SK-N-SH treated with all-trans-retinoic acid at 6 μM for 48 hours (cell line): Measurements from ENCODE around the gene MOV10L1.
"Not testable (repeated sequence)": the region's sequence is repeated elsewhere in the genome, so short reads cannot be mapped to it uniquely, and the experiment has no call there.

Experiments used
- ATAC-seq: fragments of 200-7000 bp; cut with Tn5 transposase; 3 replicates; pipeline ENCODE4 v1.9.1; 2020; ENCODE audit warnings: mild to moderate bottlenecking, moderate library complexity
- ARNTL ChIP-seq: fragments of 450-650 bp; formaldehyde crosslinking; IDR thresholded peaks from 2 replicates; pipeline ENCODE4 v1.5.0; 2020; ENCODE audit warnings: low read depth, mild to moderate bottlenecking, moderate library complexity, borderline replicate concordance
- BACH2 ChIP-seq: fragments of 250-450 bp; sonication (Bioruptor Pico); IDR thresholded peaks from 2 replicates; pipeline ENCODE4 v1.9.0; 2021; ENCODE audit warnings: mild to moderate bottlenecking, borderline replicate concordance
- ESRRG ChIP-seq: fragments of 250-450 bp; sonication (Bioruptor Pico); IDR thresholded peaks from 2 replicates; pipeline ENCODE4 v1.6.1; 2021; ENCODE audit warnings: mild to moderate bottlenecking
- ISL1 ChIP-seq: fragments of 250-450 bp; sonication (Bioruptor Pico); IDR thresholded peaks from 2 replicates; pipeline ENCODE4 v2.1.2; 2022; ENCODE audit warnings: mild to moderate bottlenecking, moderate library complexity
- OSR1 ChIP-seq: fragments of 250-450 bp; sonication (Bioruptor Pico); IDR thresholded peaks from 2 replicates; pipeline ENCODE4 v1.8.0; 2022; ENCODE audit warnings: moderate library complexity, mild to moderate bottlenecking, inconsistent platforms
- RARB ChIP-seq: fragments of 250-450 bp; sonication (Bioruptor Pico); IDR thresholded peaks from 2 replicates; pipeline ENCODE4 v1.8.0; 2021; ENCODE audit warnings: mild to moderate bottlenecking, moderate library complexity
- TCF4 ChIP-seq: fragments of 250-450 bp; sonication (Bioruptor Pico); IDR thresholded peaks from 2 replicates; pipeline ENCODE4 v1.8.0; 2021; ENCODE audit warnings: mild to moderate bottlenecking, moderate library complexity, borderline replicate concordance
- TOX ChIP-seq: fragments of 250-450 bp; sonication (Bioruptor Pico); IDR thresholded peaks from 2 replicates; pipeline ENCODE4 v1.8.0; 2021; ENCODE audit warnings: mild to moderate bottlenecking, moderate library complexity, borderline replicate concordance
- ZC3H10 ChIP-seq: fragments of 250-450 bp; sonication (Bioruptor Pico); IDR thresholded peaks from 2 replicates; pipeline ENCODE4 v1.5.1; 2021; ENCODE audit warnings: mild to moderate bottlenecking, moderate library complexity
- ZFP3 ChIP-seq: fragments of 250-450 bp; sonication (Bioruptor Pico); IDR thresholded peaks from 2 replicates; pipeline ENCODE4 v1.5.0; 2020; ENCODE audit warnings: mild to moderate bottlenecking, moderate library complexity
- ZFP30 ChIP-seq: fragments of 450-650 bp; formaldehyde crosslinking; IDR thresholded peaks from 2 replicates; pipeline ENCODE4 v1.5.0; 2022; ENCODE audit warnings: mild to moderate bottlenecking, moderate library complexity
- ZNF565 ChIP-seq: fragments of 450-650 bp; formaldehyde crosslinking; conservative IDR thresholded peaks from 2 replicates; pipeline ENCODE4 v1.5.0; 2020; ENCODE audit warnings: low read depth, mild to moderate bottlenecking, moderate library complexity
- ZNF70 ChIP-seq: fragments of 450-650 bp; formaldehyde crosslinking; IDR thresholded peaks from 2 replicates; pipeline ENCODE4 v1.5.0; 2020; ENCODE audit warnings: mild to moderate bottlenecking, moderate library complexity
- TF ChIP-seq, protein P1 (sequence below): fragments of 250-450 bp; sonication (Bioruptor Pico); IDR thresholded peaks from 2 replicates; pipeline ENCODE4 v1.5.1; 2021; ENCODE audit warnings: mild to moderate bottlenecking, moderate library complexity
- TF ChIP-seq, protein P2 (sequence below): fragments of 250-450 bp; sonication (Bioruptor Pico); IDR thresholded peaks from 2 replicates; pipeline ENCODE4 v1.8.0; 2021; ENCODE audit warnings: low read depth, mild to moderate bottlenecking, moderate library complexity, borderline replicate concordance
- TF ChIP-seq, protein P3 (sequence below): fragments of 250-450 bp; sonication (Bioruptor Pico); IDR thresholded peaks from 2 replicates; pipeline ENCODE4 v1.5.0; 2020; ENCODE audit warnings: mild to moderate bottlenecking, moderate library complexity

MOV10L1 gene

DNA sequence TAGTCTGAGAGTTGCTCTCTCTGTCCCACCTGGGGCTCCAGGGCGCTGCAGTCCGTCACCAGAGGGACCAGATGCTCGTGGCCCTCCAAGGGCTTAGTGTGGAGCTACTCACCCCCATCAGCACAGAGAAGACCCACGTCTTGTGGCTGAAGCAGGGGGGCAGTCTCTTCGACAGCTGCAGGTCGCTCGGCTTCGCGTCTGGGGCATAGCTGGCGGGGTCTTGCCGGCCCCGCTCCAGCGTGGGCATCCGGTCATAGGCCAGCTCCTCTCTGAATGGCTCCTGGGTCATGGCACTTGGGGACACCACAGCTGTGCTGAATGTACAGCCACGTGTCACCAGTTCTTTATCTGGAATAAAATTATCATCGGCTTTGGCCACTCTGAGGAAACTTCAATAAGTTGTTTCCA lies 5.2 kb upstream of the MOV10L1 start (continued):
- TF ChIP-seq ESRRG (CRISPR knock-in tag) = no peak
- TF ChIP-seq ZNF70 = no peak

DNA sequence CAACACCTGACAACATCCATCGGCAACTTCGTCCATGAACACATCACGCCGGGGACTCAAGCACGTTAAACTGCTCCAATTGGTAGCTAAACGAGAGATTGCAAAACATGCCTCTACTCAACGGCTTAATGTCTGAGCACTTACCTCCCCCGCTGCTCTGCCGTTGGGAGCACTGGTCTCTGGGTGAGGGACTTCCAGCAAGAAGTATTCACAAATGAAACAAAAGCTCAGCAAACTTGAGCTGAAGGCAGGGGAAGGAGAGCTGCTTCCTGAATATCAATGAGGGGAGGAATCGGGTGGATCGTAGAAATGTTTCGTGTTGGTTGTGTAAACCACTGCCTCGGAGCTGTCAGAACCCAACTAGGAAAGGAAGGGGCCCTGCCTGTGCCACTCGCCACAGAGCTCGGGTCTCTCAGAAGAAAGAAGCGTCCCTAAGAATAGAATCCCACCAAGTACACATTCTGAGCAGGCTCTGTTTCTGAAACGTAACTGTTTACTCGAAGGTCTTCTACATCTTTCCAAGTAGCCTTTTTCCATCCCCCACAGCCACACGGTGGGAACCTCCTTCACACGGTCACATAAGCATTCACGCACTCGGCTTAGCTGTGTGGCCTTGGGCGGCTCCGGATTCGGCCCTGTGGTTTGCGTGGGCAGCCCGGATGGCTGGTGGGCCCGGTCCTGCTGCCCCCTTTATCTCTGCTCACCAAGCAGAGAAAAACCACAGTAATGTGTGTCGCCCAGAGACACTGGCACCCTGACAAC lies 4.4 kb upstream of the MOV10L1 start, which contains the start of gene MLC1:
MLC1 (minus strand) TSS at position 216 of the 762 bp plus-strand sequence. CDS start 524 bp downstream, outside the sequence.
- ATAC-seq = no peak
- TF ChIP-seq ZFP30 (no peak), ISL1 (CRISPR knock-in tag) (no peak), BACH2 (no peak), RARB (CRISPR knock-in tag) (no peak), ZNF70 (no peak), ZFP3 (CRISPR knock-in tag) (no peak), OSR1 (CRISPR knock-in tag) (no peak), ZNF565 (CRISPR knock-in tag) (no peak)
- TF ChIP-seq, protein P1, sequence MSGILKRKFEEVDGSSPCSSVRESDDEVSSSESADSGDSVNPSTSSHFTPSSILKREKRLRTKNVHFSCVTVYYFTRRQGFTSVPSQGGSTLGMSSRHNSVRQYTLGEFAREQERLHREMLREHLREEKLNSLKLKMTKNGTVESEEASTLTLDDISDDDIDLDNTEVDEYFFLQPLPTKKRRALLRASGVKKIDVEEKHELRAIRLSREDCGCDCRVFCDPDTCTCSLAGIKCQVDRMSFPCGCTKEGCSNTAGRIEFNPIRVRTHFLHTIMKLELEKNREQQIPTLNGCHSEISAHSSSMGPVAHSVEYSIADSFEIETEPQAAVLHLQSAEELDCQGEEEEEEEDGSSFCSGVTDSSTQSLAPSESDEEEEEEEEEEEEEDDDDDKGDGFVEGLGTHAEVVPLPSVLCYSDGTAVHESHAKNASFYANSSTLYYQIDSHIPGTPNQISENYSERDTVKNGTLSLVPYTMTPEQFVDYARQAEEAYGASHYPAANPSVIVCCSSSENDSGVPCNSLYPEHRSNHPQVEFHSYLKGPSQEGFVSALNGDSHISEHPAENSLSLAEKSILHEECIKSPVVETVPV (CRISPR knock-in tag) = no peak
- TF ChIP-seq, protein P2, sequence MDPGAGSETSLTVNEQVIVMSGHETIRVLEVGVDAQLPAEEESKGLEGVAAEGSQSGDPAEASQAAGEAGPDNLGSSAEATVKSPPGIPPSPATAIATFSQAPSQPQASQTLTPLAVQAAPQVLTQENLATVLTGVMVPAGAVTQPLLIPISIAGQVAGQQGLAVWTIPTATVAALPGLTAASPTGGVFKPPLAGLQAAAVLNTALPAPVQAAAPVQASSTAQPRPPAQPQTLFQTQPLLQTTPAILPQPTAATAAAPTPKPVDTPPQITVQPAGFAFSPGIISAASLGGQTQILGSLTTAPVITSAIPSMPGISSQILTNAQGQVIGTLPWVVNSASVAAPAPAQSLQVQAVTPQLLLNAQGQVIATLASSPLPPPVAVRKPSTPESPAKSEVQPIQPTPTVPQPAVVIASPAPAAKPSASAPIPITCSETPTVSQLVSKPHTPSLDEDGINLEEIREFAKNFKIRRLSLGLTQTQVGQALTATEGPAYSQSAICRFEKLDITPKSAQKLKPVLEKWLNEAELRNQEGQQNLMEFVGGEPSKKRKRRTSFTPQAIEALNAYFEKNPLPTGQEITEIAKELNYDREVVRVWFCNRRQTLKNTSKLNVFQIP = no peak
- TF ChIP-seq, all 23 proteins: peak for 0

DNA sequence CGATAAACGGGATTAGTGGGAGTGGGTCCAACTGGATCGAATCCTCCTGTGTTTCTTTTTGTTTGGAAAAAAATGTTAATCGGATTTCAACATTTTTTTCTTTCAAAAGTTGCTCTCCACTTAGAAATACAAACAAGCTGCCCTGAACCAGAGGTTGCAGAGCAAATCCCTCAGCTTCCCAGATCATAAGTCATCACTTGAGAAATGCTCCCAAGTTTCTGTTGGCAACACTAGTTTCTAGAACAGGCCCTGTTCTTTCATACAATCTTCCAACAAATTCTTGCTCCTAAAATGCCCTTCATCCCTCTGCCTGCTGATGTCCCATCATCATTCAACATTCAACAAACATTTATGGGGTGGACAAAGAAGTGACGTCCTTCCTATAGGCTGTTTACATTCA lies 3.3 kb upstream of the MOV10L1 start:
- TF ChIP-seq TCF4 = no peak
- no peak for ATAC-seq

DNA sequence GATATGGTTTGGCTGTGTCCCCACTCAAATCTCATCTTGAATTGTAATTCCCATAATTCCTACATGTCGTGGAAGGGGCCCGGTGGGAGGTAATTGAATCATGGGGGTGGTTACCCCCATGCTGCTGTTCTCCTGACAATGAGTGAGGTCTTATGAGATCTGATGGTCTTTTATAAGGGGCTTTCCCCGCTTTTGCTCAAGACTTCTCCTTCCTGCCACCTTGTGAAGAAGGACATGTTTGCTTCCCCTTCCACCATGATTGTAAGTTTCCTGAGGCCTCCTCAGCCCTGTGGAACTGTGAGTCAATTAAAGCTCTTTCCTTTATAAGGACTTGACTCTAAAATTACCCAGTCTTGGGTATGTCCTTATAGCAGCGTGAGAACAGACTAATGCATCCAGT lies 2.8 kb upstream of the MOV10L1 start:
- ATAC-seq = not testable (repeated sequence)

DNA sequence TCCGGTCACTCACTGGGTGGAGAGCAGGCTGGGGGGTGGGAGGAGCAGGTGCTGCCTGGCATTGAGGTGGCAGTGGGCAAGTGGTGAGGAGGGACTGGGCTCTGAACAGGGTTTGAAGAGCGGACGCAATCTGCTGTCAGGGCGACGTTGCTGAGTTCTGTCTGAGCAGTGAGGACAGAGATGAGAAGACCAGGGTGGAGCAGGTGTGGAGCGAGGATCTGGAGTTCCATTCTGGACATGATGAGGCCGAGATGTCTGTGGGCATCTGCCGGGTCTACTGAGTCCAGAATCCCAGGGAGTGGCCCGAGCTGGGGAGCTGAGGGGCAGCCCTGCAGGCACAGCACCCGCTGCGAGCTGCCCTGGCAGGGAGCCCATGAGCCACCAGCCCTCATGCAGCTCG lies 2.2 kb upstream of the MOV10L1 start:
- TF ChIP-seq TOX = no peak
- TF ChIP-seq OSR1 (CRISPR knock-in tag) = no peak
- TF ChIP-seq RARB (CRISPR knock-in tag) = no peak
- no peak for TF ChIP-seq ZC3H10 (CRISPR knock-in tag)
- TF ChIP-seq ZFP3 (CRISPR knock-in tag) = no peak
- no peak for TF ChIP-seq ESRRG (CRISPR knock-in tag)
- TF ChIP-seq, protein P1 (CRISPR knock-in tag) = no peak
- TF ChIP-seq, protein P3, sequence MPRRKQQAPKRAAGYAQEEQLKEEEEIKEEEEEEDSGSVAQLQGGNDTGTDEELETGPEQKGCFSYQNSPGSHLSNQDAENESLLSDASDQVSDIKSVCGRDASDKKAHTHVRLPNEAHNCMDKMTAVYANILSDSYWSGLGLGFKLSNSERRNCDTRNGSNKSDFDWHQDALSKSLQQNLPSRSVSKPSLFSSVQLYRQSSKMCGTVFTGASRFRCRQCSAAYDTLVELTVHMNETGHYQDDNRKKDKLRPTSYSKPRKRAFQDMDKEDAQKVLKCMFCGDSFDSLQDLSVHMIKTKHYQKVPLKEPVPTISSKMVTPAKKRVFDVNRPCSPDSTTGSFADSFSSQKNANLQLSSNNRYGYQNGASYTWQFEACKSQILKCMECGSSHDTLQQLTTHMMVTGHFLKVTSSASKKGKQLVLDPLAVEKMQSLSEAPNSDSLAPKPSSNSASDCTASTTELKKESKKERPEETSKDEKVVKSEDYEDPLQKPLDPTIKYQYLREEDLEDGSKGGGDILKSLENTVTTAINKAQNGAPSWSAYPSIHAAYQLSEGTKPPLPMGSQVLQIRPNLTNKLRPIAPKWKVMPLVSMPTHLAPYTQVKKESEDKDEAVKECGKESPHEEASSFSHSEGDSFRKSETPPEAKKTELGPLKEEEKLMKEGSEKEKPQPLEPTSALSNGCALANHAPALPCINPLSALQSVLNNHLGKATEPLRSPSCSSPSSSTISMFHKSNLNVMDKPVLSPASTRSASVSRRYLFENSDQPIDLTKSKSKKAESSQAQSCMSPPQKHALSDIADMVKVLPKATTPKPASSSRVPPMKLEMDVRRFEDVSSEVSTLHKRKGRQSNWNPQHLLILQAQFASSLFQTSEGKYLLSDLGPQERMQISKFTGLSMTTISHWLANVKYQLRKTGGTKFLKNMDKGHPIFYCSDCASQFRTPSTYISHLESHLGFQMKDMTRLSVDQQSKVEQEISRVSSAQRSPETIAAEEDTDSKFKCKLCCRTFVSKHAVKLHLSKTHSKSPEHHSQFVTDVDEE (CRISPR knock-in tag) = no peak
- TF ChIP-seq ARNTL (CRISPR knock-in tag) = no peak
- no peak for ATAC-seq

DNA sequence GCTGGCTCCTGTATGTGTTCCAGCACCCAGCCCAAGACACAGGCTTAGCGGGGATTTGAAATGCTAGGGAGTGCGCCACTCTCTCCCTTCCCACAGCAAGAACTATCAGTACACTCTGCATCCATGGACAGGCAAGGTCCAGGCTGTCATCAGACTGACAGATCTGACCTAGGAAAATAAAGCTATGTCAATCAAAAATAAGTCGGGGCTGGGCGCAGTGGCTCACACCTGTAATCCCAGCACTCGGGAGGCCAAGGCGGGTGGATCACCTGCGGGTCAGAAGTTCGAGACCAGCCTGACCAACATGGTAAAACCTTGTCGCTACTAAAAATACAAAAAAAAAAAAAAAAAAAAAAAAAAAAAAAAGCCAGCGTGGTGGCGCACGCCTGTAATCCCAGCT lies 1.7 kb upstream of the MOV10L1 start:
- TF ChIP-seq, protein P1 (CRISPR knock-in tag) = no peak
- ATAC-seq = no peak
